Skeletal muscle cell (primary cell): ENCODE measurements around the gene KLK7.
"Not testable (repeated sequence)": the region's sequence is repeated elsewhere in the genome, so short reads cannot be mapped to it uniquely, and the experiment has no call there.

Experiments used
- DNase-seq: peaks from one replicate; pipeline ENCODE4 v3.0.0-alpha.2; 2010; ENCODE audit warnings: low read depth
- H3K4me3 ChIP-seq: 2 replicates; pipeline ENCODE4 v1.5.1; 2011; ENCODE audit warnings: low read depth, mild to moderate bottlenecking, control low read depth, low read length, moderate library complexity

The KLK7 gene

GRCh38 chr19:50980208-50980607 lies 3.5 kb downstream of the KLK7 start:
- DNase-seq, result no peak

DNA sequence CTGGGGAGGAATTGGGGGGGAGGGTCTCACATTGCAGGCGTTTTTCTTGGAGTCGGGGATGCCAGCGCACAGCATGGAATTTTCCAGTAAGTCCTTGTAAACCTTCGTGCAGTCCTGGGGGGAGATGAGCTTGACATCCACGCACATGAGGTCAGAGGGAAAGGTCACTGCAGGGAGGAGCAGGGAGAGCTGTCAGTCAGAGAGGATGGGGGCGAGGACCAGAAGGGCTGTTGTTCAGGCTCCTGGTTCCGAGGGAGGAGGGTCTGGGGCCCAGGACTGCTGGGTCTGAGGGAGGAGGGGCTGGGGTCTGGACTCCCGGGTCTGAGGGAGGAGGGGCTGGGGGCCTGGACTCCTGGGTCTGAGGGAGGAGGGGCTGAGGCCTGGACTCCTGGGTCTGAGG lies 4.0 kb downstream of the KLK7 start:
- no peak overlapping the region for H3K4me3 ChIP-seq
- DNase-seq, result no peak

More at GRCh38 chr19:50980208-50980607, 3.5 kb downstream of the KLK7 start:
- H3K4me3 ChIP-seq, result no peak overlapping the region

DNA sequence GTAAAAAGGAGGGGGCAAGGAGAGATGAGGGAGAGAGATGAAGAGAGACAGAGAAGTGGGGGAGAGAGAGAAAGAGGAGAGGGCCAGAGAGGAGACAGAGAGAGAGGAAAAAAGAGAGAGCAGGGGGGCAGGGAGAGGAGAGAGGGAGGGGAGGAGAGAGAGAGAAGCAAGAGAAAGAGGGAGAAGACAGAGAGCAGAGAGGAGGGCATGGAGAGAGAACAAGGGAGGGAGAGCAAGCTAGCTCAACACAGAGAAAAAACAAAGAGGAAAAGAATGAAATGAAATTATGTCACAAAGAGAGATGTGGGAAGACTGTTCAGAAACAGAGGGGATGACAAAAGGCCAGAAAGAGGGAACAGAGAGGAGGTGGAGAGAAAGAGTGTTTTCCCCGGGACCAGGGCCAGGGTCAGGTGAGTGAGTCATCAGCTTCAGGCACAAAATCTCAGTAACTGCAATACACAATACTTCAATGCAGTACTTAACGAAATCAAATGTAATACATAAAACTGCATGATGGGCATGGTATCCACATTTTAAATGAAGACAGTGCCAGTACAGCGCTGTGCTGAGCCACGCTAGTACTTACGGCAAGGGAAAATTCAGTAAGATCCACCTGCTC lies 4.8 kb downstream of the KLK7 start:
- DNase-seq, result no peak
- H3K4me3 ChIP-seq, result no peak overlapping the region

GRCh38 chr19:50977626-50978025 lies 6.1 kb downstream of the KLK7 start:
- no peak overlapping the region for H3K4me3 ChIP-seq
- DNase-seq, result no peak

- DNase-seq, result no peak
Observed at GRCh38 chr19:50975766-50976165, 8.0 kb downstream of the KLK7 start.

DNA sequence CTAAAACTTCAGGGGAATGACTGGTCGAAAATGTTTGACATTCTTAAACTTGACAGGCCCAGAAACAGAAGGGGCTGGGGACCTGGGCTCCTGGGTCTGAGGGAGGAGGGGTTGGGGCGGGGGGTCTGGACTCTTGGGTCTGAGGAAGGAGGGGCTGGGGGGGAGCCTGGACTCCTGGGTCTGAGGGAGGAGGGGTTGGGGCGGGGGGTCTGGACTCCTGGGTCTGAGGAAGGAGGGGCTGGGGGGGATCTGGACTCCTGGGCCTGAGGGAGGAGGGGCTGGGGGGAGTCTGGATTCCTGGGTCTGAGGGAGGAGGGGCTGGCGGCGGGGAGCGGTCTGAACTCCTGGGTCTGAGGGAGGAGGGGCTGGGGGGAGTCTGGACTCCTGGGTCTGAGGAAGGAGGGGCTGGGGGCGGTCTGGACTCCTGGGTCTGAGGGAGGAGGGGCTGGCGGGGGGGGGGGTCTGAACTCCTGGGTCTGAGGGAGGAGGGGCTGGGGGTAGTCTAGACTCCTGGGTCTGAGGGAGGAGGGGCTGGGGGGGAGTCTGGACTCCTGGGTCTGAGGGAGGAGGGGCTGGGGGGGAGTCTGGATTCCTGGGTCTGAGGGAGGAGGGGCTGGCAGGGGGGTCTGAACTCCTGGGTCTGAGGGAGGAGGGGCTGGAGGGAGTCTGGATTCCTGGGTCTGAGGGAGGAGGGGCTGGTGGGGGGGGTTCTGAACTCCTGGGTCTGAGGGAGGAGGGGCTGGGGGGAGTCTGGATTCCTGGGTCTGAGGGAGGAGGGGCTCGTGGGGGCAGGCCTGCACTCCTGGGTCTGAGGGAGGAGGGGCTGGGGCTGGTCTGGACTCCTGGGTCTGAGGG lies 8.8 kb downstream of the KLK7 start:
- H3K4me3 ChIP-seq, result no peak overlapping the region
- no peak for DNase-seq

More at GRCh38 chr19:50975766-50976165, 8.0 kb downstream of the KLK7 start:
- H3K4me3 ChIP-seq, result no peak overlapping the region

GRCh38 chr19:50972795-50973376 lies 10.8 kb downstream of the KLK7 start:
- no peak for DNase-seq
- H3K4me3 ChIP-seq, result no peak overlapping the region

DNA sequence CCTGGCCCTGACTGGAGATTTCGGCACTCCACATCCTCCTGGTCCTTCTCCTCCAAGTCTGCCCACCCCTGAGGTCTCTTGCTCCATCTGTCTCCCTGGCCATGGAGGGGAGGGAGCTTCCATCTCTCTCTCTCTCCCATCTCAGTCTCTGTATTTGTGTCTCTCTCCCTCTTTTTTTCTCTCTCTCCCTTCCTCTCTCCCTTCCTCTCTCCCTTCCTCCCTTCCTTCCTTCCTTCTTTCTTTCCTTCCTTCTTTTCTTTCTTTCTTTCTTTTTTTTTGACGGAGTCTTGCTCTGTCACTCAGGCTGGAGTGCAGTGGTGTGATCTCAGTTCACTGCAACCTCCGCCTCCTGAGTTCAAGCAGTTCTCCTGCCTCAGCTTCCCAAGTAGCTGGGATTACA lies 13.9 kb downstream of the KLK7 start:
- H3K4me3 ChIP-seq, result not testable (repeated sequence)

DNA sequence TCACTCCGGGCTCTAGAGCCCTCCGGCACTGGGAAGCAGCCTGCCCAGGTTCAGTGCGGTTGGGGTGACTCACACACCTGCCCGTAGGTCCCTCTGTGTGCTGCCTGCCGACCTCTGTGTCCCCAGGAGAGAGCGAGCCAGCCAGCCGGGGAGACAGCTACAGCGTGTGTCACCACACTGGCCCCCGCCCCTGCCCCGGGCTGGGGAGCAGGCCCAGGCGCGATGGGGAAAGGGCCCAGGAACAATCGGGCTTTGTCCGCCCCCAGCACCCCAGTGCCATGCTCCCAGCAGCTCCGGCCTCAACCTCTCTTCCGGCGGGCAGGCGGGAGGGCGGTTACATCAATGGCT lies 14.3 kb downstream of the KLK7 start, which contains the start of gene KLK6:
KLK6 (minus strand) TSS at position 179 of the 348 bp plus-strand sequence. CDS start 1,487 bp downstream, outside the sequence.
- H3K4me3 ChIP-seq, result no peak within 1 kb of the TSS
- no peak for DNase-seq

More for the DNA sequence above, 13.9 kb downstream of the KLK7 start:
- not testable (repeated sequence) for DNase-seq

- DNase-seq, result no peak
- no peak overlapping the region for H3K4me3 ChIP-seq
Observed at GRCh38 chr19:50968716-50969412, 14.9 kb downstream of the KLK7 start.

DNA sequence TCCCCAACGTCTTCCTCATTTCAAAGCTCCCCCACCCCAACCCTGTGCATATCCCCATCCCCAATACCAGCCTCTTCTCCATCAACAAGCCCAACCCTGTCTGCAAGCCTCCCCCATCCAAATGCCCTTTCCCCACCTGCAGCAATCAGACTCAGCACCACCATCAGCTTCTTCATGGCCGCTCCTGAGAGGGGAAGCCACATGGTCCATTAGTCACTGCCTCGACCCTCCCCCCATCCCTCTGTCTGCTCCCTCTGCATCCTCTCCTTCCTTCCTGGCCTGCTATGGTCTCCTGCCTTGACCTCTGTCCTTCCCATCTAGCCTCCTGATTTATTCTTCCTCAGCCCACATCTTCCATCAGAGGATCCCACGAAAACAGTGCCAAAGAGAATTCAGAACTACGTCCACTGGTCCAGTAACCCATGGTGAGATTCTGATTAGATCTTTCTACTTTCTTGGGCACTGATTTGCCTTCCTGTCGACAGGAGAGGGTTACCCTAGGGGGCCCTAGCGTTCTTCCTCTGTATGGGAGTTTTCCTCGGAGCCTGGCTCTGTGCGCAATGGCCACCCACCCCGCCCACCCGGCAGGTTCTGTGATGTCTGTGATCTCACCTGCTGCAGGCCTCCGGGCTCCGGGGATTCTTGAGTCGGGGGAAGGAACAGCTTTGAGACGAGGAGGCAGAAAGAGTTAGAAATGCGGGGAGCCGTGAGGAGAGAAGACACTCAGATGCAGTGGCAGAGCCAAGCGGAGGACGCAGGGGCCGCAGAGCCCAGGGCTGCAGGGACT lies 15.6 kb downstream of the KLK7 start:
- no peak overlapping the region for H3K4me3 ChIP-seq
- no peak for DNase-seq

- DNase-seq, result no peak
- H3K4me3 ChIP-seq, result no peak overlapping the region
Observed at GRCh38 chr19:50964266-50964665, 19.5 kb downstream of the KLK7 start.

GRCh38 chr19:50963381-50963780 lies 20.3 kb downstream of the KLK7 start:
- H3K4me3 ChIP-seq, result no peak overlapping the region
- DNase-seq, result no peak

DNA sequence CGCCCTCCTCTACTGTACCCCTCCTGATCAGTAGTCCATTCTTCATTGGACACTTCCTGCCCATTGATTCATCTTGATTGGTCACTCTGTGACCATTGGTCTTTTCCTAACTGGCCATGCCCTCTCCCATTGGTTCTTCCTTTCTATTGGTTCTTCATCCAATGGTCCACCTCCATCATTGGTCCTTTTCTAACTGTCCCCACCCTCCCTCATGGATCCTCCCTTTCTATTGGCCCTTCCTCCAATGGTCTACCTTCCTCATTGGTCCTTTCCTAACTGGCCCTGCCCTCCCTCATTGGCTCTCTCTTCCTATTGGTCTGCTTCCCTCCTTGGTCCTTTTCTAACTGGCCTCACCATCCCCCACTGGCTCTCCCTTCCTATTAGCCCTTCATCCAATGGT lies 21.5 kb downstream of the KLK7 start:
- H3K4me3 ChIP-seq, result no peak overlapping the region
- DNase-seq, result no peak

DNA sequence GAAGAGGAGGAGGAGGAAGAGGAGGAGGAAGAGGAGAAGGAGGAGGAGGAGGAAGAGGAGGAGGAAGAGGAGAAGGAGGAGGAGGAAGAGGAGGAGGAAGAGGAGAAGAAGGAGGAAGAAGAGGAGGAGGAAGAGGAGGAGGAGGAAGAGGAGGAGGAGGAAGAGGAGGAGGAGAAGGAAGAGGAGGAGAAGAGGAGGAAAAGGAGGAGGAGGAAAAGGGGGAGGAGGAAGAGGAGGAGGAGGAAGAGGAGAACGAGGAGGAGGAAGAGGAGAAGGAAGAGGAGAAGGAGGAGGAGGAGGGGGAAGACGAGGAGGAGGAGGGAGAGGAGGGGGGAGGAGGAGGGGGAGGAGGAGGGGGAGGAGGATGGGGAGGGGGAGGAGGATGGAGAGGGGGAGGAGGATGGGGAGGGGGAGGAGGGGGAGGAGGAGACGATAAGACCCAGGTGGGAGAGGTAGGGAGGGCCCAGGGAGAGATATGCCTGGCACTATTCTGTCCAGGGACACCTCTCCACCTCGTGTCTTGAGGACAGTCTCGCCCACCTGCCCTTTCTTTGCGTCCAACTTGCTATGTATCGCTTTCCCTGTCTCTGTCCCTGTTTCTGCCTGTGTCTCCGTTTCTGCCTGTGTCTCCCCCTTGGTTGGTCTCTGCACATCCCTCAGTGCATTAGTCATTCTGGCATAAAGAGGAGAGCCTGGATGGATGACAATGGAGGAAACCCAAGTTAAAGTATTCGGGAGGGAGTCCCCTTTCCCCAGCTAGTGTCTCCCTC lies 23.8 kb downstream of the KLK7 start:
- H3K4me3 ChIP-seq, result no peak overlapping the region
- no peak for DNase-seq

DNA sequence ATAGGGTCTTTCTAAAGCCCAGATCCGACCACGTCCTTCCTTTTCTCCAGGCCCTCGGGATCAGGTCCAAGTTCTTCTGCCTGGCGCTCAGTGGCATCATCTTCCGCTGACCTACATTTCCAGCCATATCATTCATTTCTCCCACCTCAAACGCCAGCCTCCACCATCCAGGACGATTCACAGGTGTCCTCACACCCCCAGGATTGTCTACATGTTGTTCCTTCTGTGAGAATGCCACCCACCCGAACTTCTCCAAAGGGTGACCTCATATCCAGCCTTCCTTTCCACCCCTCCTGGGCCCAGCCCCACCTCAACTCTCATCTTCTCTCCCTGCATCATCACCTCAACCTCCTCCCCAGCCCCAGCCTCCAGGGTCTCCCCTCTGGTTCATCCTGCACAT lies 26.1 kb downstream of the KLK7 start:
- no peak for DNase-seq
- no peak overlapping the region for H3K4me3 ChIP-seq

DNA sequence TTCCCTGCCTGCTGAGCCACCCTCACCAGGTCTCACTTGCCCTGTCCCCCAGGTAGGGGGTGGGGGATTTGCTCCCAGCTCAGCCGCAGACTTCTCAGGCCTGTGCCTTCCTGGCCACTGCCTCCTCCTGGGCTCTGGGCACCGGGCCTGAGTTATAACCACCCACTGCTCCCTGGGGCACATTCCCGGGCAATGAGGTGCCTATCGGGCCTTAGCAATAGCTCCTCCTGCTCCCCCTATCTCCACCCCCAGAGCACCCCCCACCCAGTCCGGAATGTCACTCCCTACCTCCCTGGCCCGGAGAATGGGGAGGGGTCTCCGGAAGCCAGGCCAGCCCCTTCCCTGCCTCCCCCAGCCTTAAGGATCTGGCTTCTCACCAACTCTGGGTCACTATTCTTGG lies 30.8 kb downstream of the KLK7 start, which contains the start of gene KLK5:
KLK5 (minus strand) TSS at position 129 of the 400 bp plus-strand sequence. CDS start 381 bp downstream, outside the sequence.
- no peak within 1 kb of the TSS for H3K4me3 ChIP-seq
- no peak for DNase-seq

- no peak for DNase-seq
- no peak overlapping the region for H3K4me3 ChIP-seq
Observed at GRCh38 chr19:50949861-50950260, 33.9 kb downstream of the KLK7 start.
